Loucy (cell line): ENCODE data around the gene CCDC57.

Experiments
- H2AFZ ChIP-seq: fragments of 200-600 bp; sonication (generic); 2 replicates; pipeline ENCODE4 v1.6.0; 2016; ENCODE audit warnings: antibody characterized with exemption, mild to moderate bottlenecking, low read length, moderate library complexity
- H3F3A ChIP-seq: fragments of 200-600 bp; 2 replicates; pipeline ENCODE4 v1.6.0; 2016; ENCODE audit warnings: antibody characterized with exemption, low read depth, mild to moderate bottlenecking
- H3K27me3 ChIP-seq: fragments of 200-600 bp; sonication (generic); 2 replicates; pipeline ENCODE4 v1.6.1; 2014; ENCODE audit warnings: low read length, mild to moderate bottlenecking; ENCODE audit not compliant: insufficient read depth, poor library complexity, severe bottlenecking
- H3K36me3 ChIP-seq: fragments of 200-600 bp; sonication (generic); 2 replicates; pipeline ENCODE4 v1.6.1; 2016; ENCODE audit warnings: low read length; ENCODE audit not compliant: insufficient read depth
- H3K4me1 ChIP-seq: fragments of 200-600 bp; sonication (generic); 2 replicates; pipeline ENCODE4 v1.5.1; 2014; ENCODE audit warnings: low read length, mild to moderate bottlenecking; ENCODE audit not compliant: insufficient read depth, poor library complexity, severe bottlenecking
- H3K4me2 ChIP-seq: fragments of 200-600 bp; sonication (generic); 2 replicates; pipeline ENCODE4 v1.6.0; 2014; ENCODE audit warnings: antibody characterized with exemption, low read length, low read depth, mild to moderate bottlenecking; ENCODE audit not compliant: poor library complexity, severe bottlenecking
- H3K4me3 ChIP-seq: fragments of 200-600 bp; sonication (generic); 2 replicates; pipeline ENCODE4 v1.5.1; 2014; ENCODE audit warnings: low read length, mild to moderate bottlenecking, mixed read lengths; ENCODE audit not compliant: poor library complexity, severe bottlenecking
- H3K79me2 ChIP-seq: fragments of 200-600 bp; sonication (generic); 2 replicates; pipeline ENCODE4 v1.6.1; 2014; ENCODE audit warnings: low read length; ENCODE audit not compliant: insufficient read depth
- H3K9ac ChIP-seq: fragments of 200-600 bp; sonication (generic); 2 replicates; pipeline ENCODE4 v1.6.0; 2014; ENCODE audit warnings: mild to moderate bottlenecking, low read depth, low read length, moderate library complexity; ENCODE audit not compliant: poor library complexity, severe bottlenecking
- H3K9me2 ChIP-seq: fragments of 200-600 bp; sonication (generic); replicated peaks from 2 replicates; pipeline ENCODE4 v1.6.1; 2016; ENCODE audit warnings: low read depth, low read length, mixed read lengths
- H3K9me3 ChIP-seq: fragments of 200-600 bp; sonication (generic); 2 replicates; pipeline ENCODE4 v1.6.1; 2014; ENCODE audit warnings: mild to moderate bottlenecking, antibody characterized with exemption, low read length, low read depth; ENCODE audit not compliant: insufficient read depth
- H4K20me1 ChIP-seq: fragments of 200-600 bp; sonication (generic); 2 replicates; pipeline ENCODE4 v1.6.0; 2014; ENCODE audit warnings: antibody characterized with exemption, low read length, mild to moderate bottlenecking; ENCODE audit not compliant: insufficient read depth, poor library complexity, severe bottlenecking
- CTCF ChIP-seq: fragments of 200-600 bp; sonication (generic); conservative IDR thresholded peaks from 2 replicates; pipeline ENCODE4 v1.5.1; 2014; ENCODE audit warnings: mild to moderate bottlenecking, antibody characterized with exemption, low read length
- EZH2phosphoT487 ChIP-seq: fragments of 200-600 bp; IDR thresholded peaks from 2 replicates; pipeline ENCODE4 v1.6.1; 2018; ENCODE audit warnings: antibody characterized with exemption, mild to moderate bottlenecking, moderate library complexity, borderline replicate concordance

CCDC57 gene

GRCh38 chr17:82076785-82077591 is 135.7 kb downstream of the CCDC57 start:
- Histone ChIP-seq H3F3A (no peaks in the 10 kb centered on the region), H3K4me1 (no peaks in the 10 kb centered on the region), H3K9me2 (no peaks in the 10 kb centered on the region), H3K79me2 (no peaks in the 10 kb centered on the region), H3K9me3 (no peaks in the 10 kb centered on the region), H4K20me1 (no peaks in the 10 kb centered on the region), H3K9ac (no peak overlapping the region), H3K27me3 (no peaks in the 10 kb centered on the region), H3K4me3 (no peak overlapping the region), H3K4me2 (no peak overlapping the region), H3K36me3 (peaks cover 33% of the 10 kb centered on the region; the same call in 1 of the 2 replicates), H2AFZ (no peak overlapping the region)
- TF ChIP-seq CTCF, result no peak
- no peak for TF ChIP-seq EZH2phosphoT487

- H3K27me3 ChIP-seq, result no peaks in the 10 kb centered on the region
- no peak overlapping the region for H3K4me3 ChIP-seq
- H2AFZ ChIP-seq, result no peak overlapping the region
- H4K20me1 ChIP-seq, result no peaks in the 10 kb centered on the region
- no peak overlapping the region for H3K4me2 ChIP-seq
- H3K79me2 ChIP-seq, result no peaks in the 10 kb centered on the region
- no peaks in the 10 kb centered on the region for H3K9me2 ChIP-seq
- no peak overlapping the region for H3K9ac ChIP-seq
- H3K36me3 ChIP-seq, result peaks cover 27% of the 10 kb centered on the region; the same call in 1 of the 2 replicates
- H3K4me1 ChIP-seq, result no peaks in the 10 kb centered on the region
- no peaks in the 10 kb centered on the region for H3F3A ChIP-seq
- H3K9me3 ChIP-seq, result no peaks in the 10 kb centered on the region
- TF ChIP-seq CTCF (no peak), EZH2phosphoT487 (no peak)
Observed at GRCh38 chr17:82076018-82076784, 136.4 kb downstream of the CCDC57 start.

- peaks cover 5% of the 10 kb centered on the region; the same call in 1 of the 2 replicates for H3K36me3 ChIP-seq
- H3K9me2 ChIP-seq, result no peaks in the 10 kb centered on the region
- H4K20me1 ChIP-seq, result no peaks in the 10 kb centered on the region
- no peak overlapping the region for H3K4me3 ChIP-seq
- H3K79me2 ChIP-seq, result no peaks in the 10 kb centered on the region
- H3K27me3 ChIP-seq, result no peaks in the 10 kb centered on the region
- H3F3A ChIP-seq, result no peaks in the 10 kb centered on the region
- TF ChIP-seq EZH2phosphoT487, result no peak
- TF ChIP-seq CTCF, result no peak
- H3K9ac ChIP-seq, result no peak overlapping the region
- no peaks in the 10 kb centered on the region for H3K9me3 ChIP-seq
- no peaks in the 10 kb centered on the region for H3K4me1 ChIP-seq
- no peak overlapping the region for H2AFZ ChIP-seq
- no peak overlapping the region for H3K4me2 ChIP-seq
Observed at GRCh38 chr17:82073446-82073845, 139.2 kb downstream of the CCDC57 start.
